Esophagus squamous epithelium (tissue), 4 donors: Measurements from ENCODE around the gene COA7.

ENCODE experiments used
- CTCF ChIP-seq, 6 experiments: fragments of 450-650 bp in 4 of 6; fragments of 200-600 bp in 2 of 6; sonication (generic) in 2 of 6; IDR thresholded peaks; one replicate each; pipeline ENCODE4 v1.5.1; 2016 to 2019; ENCODE audit warnings: antibody characterized with exemption in 6 of 6, mild to moderate bottlenecking in 4 of 6, moderate library complexity in 4 of 6
- POLR2A ChIP-seq, 4 donors: fragments of 450-650 bp; IDR thresholded peaks; one replicate each; pipeline ENCODE4 v1.6.1; 2017; ENCODE audit warnings: antibody characterized with exemption in 4 of 4, mild to moderate bottlenecking in 4 of 4, moderate library complexity in 3 of 4

- TF ChIP-seq CTCF (IDR thresholded peaks at IDR 0.05) (no peak), POLR2A (IDR thresholded peaks at IDR 0.05) (no peak)
These were observed 34.4 kb downstream of the COA7 start for GRCh38 chr1:52663716-52664115.
